Measurements from ENCODE around the gene F11R. TPM values are rescaled to one million over a fixed set of nuclear protein-coding genes. Genes with fewer than 3 reads are reported as not detected.
A peak's percentile ranks its signal among the peaks of the same experiment; 100 is the strongest.

Gene F11R
- total and polyA plus RNA-seq, 10 of the 15 experiments (the other 5 are each of a cell fraction or from before 2014, with no cell fraction given), result 15.3 to 80.9 (median 24.3) TPM

- in situ Hi-C loops (cut with MboI) (no loop called here), intact Hi-C loops (cut with micrococcal nuclease; ENCODE audit: unreplicated experiment) (loop anchor here (2.0 to 5.0 kb wide), 2 partner anchors 49 to 75 kb away; partner anchors contain the start of gene ARHGAP30)
- Histone ChIP-seq H3K9ac (ENCODE audit: control insufficient read depth, insufficient read depth, low read length) (no peak overlapping the region), H2AFZ (ENCODE audit: control insufficient read depth, low read depth, low read length) (no peak overlapping the region), H4K20me1 (ENCODE audit: control insufficient read depth, insufficient read depth) (no peaks in the 10 kb centered on the region), H3K4me1 (ENCODE audit: control insufficient read depth, insufficient read depth, low read length) (peaks cover 3% of the 10 kb centered on the region), H3K36me3 (ENCODE audit: control insufficient read depth in 2 of 2, insufficient read depth in 2 of 2, low read length in 1 of 2) (no peaks in the 10 kb centered on the region; a peak in 2 of 4 replicates), H3K27me3 (replicated peaks in 1 of 2; ENCODE audit: control insufficient read depth in 2 of 2, insufficient read depth in 2 of 2, low read length in 1 of 2) (no peaks in the 10 kb centered on the region), H3K79me2 (ENCODE audit: control insufficient read depth, insufficient read depth, low read length) (no peaks in the 10 kb centered on the region), H3K27ac (ENCODE audit: control insufficient read depth, insufficient read depth) (no peak overlapping the region), H3K4me3 (no peak overlapping the region), H3K4me2 (ENCODE audit: control insufficient read depth, insufficient read depth) (no peak overlapping the region), H3K9me3 (replicated peaks; ENCODE audit: control insufficient read depth, insufficient read depth, low read length) (no peaks in the 10 kb centered on the region)
- SMC1A ChIA-PET (ENCODE audit: uncharacterized antibody, unreplicated experiment), result interaction anchor here (0.9 to 1.7 kb wide), 7 partner anchors 27 to 147 kb away, joined by 3 to 5 read pairs (median 3); partner anchors contain the start of genes F11R and ITLN2
- POLR2A ChIA-PET, result interaction anchor here (0.7 kb wide), 1 partner anchor 705 kb away, joined by 6 read pairs; no protein-coding TSS in a partner anchor
- no peak for FAIRE-seq
- RAD21 ChIA-PET (ENCODE audit: unreplicated experiment), result interaction anchor here (1.1 kb wide), 2 partner anchors 75 to 76 kb away, joined by 4 read pairs; partner anchors contain the start of gene ARHGAP30
- BruUV-seq (replicated peaks), result no TSS peak
- DNase-seq (ENCODE audit: low read depth, low spot score), result no peak
- WGBS (ENCODE audit: insufficient coverage, insufficient replicate concordance, low lambda C conversion rate, missing lambda C conversion rate), result 84% methylated on average over 10 of the region's 14 CpGs
- CTCF ChIA-PET, result interaction anchor here (0.9 to 9.7 kb wide), 7 partner anchors 12 to 147 kb away, joined by 3 to 147 read pairs (median 57); partner anchors contain the start of genes ITLN2, KLHDC9, TSTD1 and USF1
- ATAC-seq, result peak; percentile 35
- no peak for TF ChIP-seq SREBF1 (IDR thresholded peaks at IDR 0.05; ENCODE audit: low read length)
- TF ChIP-seq SIX5 (IDR thresholded peaks at IDR 0.05; ENCODE audit: low read depth, low read length, severe bottlenecking), result no peak
- no peak for TF ChIP-seq NKRF (conservative IDR thresholded peaks at IDR 0.05)
- TF ChIP-seq NR2C1 (IDR thresholded peaks at IDR 0.05), result no peak
- no peak for TF ChIP-seq CREB1 (IDR thresholded peaks at IDR 0.05; ENCODE audit: low read depth)
- no peak for TF ChIP-seq SUPT20H (IDR thresholded peaks at IDR 0.05; ENCODE audit: borderline replicate concordance, control insufficient read depth, low read depth, low read length)
- no peak for TF ChIP-seq CBFB (IDR thresholded peaks at IDR 0.05; ENCODE audit: low read depth)
- TF ChIP-seq STAT1 (conservative IDR thresholded peaks at IDR 0.05), result no peak
- no peak for TF ChIP-seq ZNF274 (IDR thresholded peaks at IDR 0.05; ENCODE audit: insufficient read depth, insufficient read length)
- TF ChIP-seq RAD51 (IDR thresholded peaks at IDR 0.05), result no peak
- TF ChIP-seq HCFC1 (IDR thresholded peaks at IDR 0.05; ENCODE audit: low read length), result no peak
- TF ChIP-seq CTCF (IDR thresholded peaks at IDR 0.05 in 2 of 3, conservative IDR thresholded peaks at IDR 0.05 in 1 of 3; ENCODE audit: control insufficient read depth in 2 of 3, extremely low read depth in 1 of 3, insufficient read depth in 1 of 3, low read depth in 3 of 3, low read length in 3 of 3), result peak; percentile 21 to 45 (median 23); a peak in 3 of 6 replicates
- TF ChIP-seq ZNF24 (IDR thresholded peaks at IDR 0.05), result no peak
- no peak for TF ChIP-seq CREM (IDR thresholded peaks at IDR 0.05; ENCODE audit: low read depth)
- no peak for TF ChIP-seq SMAD1 (IDR thresholded peaks at IDR 0.05; ENCODE audit: low read depth, partially characterized antibody)
- no peak for TF ChIP-seq HDAC2 (IDR thresholded peaks at IDR 0.05)
- TF ChIP-seq, protein P1, sequence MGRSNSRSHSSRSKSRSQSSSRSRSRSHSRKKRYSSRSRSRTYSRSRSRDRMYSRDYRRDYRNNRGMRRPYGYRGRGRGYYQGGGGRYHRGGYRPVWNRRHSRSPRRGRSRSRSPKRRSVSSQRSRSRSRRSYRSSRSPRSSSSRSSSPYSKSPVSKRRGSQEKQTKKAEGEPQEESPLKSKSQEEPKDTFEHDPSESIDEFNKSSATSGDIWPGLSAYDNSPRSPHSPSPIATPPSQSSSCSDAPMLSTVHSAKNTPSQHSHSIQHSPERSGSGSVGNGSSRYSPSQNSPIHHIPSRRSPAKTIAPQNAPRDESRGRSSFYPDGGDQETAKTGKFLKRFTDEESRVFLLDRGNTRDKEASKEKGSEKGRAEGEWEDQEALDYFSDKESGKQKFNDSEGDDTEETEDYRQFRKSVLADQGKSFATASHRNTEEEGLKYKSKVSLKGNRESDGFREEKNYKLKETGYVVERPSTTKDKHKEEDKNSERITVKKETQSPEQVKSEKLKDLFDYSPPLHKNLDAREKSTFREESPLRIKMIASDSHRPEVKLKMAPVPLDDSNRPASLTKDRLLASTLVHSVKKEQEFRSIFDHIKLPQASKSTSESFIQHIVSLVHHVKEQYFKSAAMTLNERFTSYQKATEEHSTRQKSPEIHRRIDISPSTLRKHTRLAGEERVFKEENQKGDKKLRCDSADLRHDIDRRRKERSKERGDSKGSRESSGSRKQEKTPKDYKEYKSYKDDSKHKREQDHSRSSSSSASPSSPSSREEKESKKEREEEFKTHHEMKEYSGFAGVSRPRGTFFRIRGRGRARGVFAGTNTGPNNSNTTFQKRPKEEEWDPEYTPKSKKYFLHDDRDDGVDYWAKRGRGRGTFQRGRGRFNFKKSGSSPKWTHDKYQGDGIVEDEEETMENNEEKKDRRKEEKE (IDR thresholded peaks at IDR 0.05), result no peak
- TF ChIP-seq RAD21 (IDR thresholded peaks at IDR 0.05; ENCODE audit: insufficient read depth, low read depth, low read length), result peak; percentile 51; the same call in 1 of the 2 replicates
Measured at GRCh38 chr1:160993544-160994193, 27.3 kb downstream of the F11R start.

All from GM12878 (cell line).